Body of pancreas (tissue), 4 donors: ENCODE data around the gene ANKRD13C.

ENCODE experiments used
- POLR2A ChIP-seq, 3 donors: fragments of 450-650 bp; IDR thresholded peaks; one replicate each; pipeline ENCODE4 v1.6.1; 2016; ENCODE audit warnings: antibody characterized with exemption in 3 of 3, mild to moderate bottlenecking in 2 of 3
- TF ChIP-seq, protein P1 (sequence below), 7 experiments: fragments of 450-650 bp in 4 of 7; fragments of 200-600 bp in 3 of 7; sonication (generic) in 3 of 7; IDR thresholded peaks; one replicate each; pipeline ENCODE4 v1.5.1; 2016 to 2019; ENCODE audit warnings: antibody characterized with exemption in 7 of 7

DNA sequence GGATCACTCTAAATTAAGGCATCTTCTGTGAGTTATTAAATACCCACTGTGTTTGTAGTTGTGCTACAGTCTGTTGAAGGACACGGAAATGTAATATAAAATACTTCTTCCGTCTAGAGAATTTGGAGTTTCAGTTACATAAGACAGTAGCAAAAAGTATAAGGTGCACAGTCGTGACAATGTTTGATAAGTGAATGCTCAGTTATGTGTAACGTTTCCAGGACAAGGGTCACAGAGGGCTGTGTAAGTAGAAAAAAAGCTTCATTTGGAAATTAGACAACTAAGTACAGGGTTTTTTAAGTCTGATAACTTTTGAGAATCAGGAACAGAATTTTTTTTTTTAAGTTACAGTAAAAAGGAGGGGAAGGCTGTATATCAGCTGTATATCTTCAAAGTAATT is 105.8 kb downstream of the ANKRD13C start:
- TF ChIP-seq, protein P1, sequence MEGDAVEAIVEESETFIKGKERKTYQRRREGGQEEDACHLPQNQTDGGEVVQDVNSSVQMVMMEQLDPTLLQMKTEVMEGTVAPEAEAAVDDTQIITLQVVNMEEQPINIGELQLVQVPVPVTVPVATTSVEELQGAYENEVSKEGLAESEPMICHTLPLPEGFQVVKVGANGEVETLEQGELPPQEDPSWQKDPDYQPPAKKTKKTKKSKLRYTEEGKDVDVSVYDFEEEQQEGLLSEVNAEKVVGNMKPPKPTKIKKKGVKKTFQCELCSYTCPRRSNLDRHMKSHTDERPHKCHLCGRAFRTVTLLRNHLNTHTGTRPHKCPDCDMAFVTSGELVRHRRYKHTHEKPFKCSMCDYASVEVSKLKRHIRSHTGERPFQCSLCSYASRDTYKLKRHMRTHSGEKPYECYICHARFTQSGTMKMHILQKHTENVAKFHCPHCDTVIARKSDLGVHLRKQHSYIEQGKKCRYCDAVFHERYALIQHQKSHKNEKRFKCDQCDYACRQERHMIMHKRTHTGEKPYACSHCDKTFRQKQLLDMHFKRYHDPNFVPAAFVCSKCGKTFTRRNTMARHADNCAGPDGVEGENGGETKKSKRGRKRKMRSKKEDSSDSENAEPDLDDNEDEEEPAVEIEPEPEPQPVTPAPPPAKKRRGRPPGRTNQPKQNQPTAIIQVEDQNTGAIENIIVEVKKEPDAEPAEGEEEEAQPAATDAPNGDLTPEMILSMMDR (IDR thresholded peaks at IDR 0.05), result no peak
- no peak for TF ChIP-seq POLR2A (IDR thresholded peaks at IDR 0.05)
